Subcutaneous adipose tissue (tissue), 4 donors: Measurements from ENCODE around the gene FMO3. TPM values are rescaled to one million over a fixed set of nuclear protein-coding genes. Genes with fewer than 3 reads are reported as not detected.

ENCODE experiments used
- total RNA-seq, 4 donors: library from RNA; depleted of rRNA; stranded (reverse); fragments of >200 nt; gene quantifications; one replicate each; pipeline ENCODE4 v1.1.0, GENCODE V29; 2016
- TF ChIP-seq, protein P1 (sequence below): fragments of 450-650 bp; IDR thresholded peaks from one replicate; pipeline ENCODE4 v1.5.1; 2016; ENCODE audit warnings: low read depth, mild to moderate bottlenecking, control low read depth, antibody characterized with exemption, moderate library complexity

The FMO3 gene
- total RNA-seq, 4 donors from 2014 or later: 10.4 to 35.2 (median 27.7) TPM

DNA sequence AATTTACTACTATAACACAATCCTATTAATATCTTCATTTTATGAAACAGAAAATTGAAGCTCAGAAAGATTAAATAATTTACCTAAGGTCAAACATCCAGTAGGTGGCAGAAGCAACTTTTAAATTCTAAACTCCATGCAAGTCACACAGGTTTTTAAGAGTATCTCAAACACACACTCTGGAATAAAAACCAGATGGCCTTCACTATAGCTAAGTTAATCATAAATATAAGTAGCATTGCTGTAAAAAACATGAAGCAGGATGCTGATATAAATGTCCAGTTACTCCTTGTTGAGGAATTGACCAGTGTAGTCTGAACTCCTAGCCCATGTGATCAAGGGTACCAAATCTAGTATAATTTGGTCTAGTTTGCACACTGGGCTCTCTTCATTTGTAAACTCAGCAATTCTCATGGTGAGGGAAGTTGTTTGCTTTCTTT, 9.4 kb upstream of the FMO3 start:
- TF ChIP-seq, protein P1, sequence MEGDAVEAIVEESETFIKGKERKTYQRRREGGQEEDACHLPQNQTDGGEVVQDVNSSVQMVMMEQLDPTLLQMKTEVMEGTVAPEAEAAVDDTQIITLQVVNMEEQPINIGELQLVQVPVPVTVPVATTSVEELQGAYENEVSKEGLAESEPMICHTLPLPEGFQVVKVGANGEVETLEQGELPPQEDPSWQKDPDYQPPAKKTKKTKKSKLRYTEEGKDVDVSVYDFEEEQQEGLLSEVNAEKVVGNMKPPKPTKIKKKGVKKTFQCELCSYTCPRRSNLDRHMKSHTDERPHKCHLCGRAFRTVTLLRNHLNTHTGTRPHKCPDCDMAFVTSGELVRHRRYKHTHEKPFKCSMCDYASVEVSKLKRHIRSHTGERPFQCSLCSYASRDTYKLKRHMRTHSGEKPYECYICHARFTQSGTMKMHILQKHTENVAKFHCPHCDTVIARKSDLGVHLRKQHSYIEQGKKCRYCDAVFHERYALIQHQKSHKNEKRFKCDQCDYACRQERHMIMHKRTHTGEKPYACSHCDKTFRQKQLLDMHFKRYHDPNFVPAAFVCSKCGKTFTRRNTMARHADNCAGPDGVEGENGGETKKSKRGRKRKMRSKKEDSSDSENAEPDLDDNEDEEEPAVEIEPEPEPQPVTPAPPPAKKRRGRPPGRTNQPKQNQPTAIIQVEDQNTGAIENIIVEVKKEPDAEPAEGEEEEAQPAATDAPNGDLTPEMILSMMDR: no peak

DNA sequence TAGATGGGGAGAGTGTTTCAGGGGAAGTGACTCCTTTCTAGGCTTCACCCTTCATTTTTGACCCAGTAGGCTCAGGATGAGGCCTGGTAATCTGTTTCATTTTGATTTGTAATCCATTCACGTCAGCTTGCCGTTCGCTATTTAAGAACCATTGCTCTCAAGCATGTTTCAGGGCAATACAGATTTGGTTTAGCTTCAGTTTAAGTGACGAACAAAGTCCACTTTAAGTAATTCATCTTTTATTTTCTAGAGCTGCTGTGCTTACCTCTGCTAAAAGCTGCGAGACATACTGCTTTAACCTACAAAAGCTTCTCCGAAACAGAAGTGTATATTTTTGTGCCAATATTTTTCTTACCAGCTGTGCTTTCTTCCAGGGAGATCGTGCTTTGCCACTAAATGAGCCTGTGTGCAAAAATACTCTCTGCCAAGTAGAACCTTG, 8.9 kb upstream of the FMO3 start:
- TF ChIP-seq, protein P1: no peak

DNA sequence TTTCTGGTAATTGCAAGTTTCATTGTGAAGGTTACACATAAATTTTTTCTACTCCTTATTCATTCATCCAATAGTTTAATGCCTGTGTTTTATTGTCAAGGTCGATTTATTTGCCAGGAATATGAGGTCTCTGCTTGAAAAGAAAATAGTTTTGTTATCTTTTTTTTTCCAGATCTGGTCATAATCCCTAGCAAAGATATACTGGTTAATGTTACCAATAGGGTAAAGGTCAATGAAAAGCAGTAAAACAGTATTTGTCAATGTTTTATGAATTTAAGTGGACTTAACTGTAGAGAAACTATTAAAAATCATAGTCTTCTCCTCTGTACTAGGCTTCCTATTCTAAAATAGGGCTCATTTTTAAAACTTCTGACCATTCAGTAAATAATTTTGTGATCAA, 8.1 kb upstream of the FMO3 start:
- TF ChIP-seq, protein P1: no peak

DNA sequence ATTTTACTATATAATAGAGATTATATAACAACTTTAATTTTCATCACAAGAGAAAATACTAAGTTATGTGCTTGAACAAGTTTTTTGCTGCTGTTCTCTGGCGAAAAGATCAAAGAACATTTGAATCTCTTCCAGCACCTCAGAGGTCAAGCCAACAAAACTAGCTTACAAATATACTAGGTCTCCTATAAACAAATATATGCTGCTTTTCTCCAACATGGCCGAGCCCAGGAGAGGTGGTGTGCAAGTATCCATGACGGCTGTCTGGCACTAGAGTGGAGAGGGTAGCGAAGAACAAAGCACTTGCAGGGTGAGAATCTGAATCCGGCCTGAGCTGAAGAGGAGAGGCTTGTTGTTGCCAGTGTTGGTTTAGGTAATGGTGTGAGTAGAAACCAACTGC, 7.5 kb upstream of the FMO3 start:
- TF ChIP-seq, protein P1: no peak

DNA sequence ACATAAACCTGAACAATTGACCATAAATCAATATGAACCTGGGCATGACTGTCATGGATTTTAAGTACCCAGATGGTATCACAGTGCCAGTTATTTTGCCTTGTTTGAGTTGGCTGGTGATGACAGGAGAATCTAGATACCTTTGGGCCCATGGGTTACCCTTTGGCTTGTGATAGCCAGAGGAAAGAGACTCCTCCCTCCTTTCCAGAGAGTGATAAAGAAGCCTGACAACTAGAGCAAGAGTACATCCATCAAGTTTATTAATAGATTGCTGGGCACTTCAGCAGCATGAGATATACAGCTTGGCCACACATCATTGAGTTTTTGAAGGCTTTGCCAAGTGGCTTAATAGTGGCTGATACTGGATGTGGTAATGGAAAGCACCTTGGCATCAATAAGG, 6.6 kb upstream of the FMO3 start:
- TF ChIP-seq, protein P1: no peak

DNA sequence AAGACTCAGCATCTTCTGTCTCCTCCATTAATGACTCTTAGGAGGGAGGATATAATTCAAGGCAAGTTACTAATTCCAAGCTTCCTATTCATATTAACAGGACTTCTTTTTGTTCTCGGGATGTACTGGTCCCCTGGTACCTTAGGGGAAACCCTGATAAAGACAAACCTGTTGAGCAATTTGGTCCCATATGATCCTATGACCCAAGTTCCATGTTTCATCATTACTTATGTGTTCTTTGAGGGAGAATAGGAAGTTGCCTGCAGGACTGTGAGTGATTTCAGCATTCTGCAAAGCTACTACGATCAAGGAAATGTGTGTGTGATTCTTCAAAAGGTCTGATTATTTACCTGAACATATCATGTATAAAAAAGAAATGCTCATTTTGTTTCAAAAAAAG, 5.8 kb upstream of the FMO3 start:
- TF ChIP-seq, protein P1: no peak

DNA sequence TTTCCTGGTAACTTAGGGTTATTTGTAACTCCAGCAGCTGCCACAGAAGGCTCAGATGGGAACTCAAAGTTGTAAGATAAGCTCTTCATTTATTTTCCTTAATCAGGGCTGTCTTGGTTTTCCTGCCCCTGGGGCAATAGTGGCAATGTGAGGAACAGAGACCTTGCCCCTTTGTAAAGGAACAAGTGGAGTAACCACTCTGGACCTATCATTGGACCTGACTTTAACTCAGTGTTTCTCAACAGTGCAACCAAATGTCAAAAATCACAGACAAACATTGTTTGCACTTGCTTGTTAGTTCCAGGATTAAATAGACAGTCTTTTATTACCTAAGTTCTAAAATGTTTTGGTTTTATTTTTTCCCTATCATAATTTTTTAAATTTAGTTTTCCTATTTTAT, 2.8 kb upstream of the FMO3 start:
- TF ChIP-seq, protein P1: no peak
